SK-MEL-5 (cell line): Measurements from ENCODE around the gene CORO7. TPM values are rescaled to one million over a fixed set of nuclear protein-coding genes. Genes with fewer than 3 reads are reported as not detected.
A peak's percentile ranks its signal among the peaks of the same experiment; 100 is the strongest.

Experiments
- DNase-seq: peaks from one replicate; pipeline ENCODE4 v3.0.0-alpha.2; 2016; ENCODE audit warnings: low read depth, low spot score
- in situ Hi-C: cut with HindIII; loops from 2 replicates; pipeline ENCODE4 v1.10.0; 2016; ENCODE audit warnings: low sequenced_read_pairs, high pct_unique_total_duplicates, low pct_unique_long_range_greater_than_20kb
- total RNA-seq: library from RNA; depleted of rRNA; stranded (reverse); fragments of >200 nt; shearing (Covaris generic); gene quantifications from 2 replicates; pipeline ENCODE4 v1.2.3, GENCODE V29; 2014

The CORO7 gene
- total RNA-seq, 1 experiment from 2014 or later = 17.4 TPM

DNA sequence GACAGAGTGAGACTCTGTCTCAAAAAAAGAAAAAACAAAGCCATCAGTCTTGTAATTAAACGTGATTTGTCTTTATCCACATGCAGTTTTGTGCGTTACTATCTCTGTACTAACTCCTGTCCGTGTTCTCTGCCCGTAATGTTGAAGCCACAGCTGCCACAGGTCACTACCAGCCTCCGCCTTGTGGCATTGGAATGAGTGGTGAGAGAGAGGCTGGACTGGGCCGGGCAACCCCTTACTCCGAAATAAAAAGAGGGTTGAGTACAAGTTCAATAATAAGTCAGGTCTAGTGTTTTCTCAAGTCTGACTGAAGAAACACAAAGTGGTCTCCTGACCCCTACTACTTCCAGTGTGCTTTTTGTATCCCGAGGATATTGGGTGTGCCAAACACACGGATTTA is 14.6 kb upstream of the CORO7 start:
- in situ Hi-C loops = no loop called here
- no peak for DNase-seq

DNA sequence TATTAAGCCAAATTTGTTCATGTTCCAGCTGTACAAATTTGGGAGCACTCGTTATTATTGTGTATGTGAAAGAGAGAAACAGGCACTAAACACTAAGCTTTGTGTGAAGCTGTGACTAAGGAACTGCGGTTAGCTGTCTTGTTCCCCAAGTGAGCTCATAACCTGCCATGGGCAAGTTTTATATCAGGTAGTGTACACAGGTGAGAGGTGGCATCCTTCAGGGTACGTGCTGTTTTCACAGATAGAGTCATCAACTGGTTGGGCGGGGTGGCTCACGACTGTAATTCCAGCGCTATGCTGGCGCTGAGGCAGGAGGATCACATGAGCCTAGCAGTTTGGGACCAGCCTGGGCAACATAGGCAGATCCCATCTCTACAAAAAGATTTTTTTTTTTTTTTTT is 12.1 kb upstream of the CORO7 start:
- in situ Hi-C loops = no loop called here

DNA sequence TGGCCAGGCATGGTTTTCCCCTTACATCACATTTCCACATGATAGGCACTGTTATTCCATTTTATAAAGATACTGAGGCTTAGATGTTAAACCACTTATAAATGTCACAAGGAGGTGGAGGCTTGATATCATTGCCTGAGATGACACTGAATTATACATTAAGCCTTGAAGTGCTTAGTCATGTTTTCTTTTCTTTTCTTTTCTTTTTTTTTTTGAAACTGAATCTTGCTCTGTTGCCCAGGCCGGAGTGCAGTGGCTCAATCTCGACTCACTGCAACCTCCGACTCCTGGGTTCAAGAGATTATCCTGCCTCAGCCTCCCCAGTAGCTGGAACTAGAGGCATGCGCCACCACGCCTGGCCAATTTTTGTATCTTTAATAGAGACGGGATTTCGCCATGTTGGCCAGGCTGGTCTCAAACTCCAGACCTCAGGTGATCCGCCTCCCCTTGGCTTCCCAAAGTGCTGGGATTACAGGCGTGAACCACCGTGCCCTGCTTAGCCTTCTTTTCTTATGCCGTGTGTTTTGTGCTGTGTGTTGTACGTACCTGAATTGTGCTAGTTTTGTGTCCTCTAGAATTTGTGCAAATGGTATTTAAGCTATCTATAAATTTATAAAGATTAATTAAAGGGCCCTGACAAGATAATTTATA is 10.5 kb upstream of the CORO7 start:
- in situ Hi-C loops = no loop called here
- no peak for DNase-seq

More for the DNA sequence above, 12.1 kb upstream of the CORO7 start:
- no peak for DNase-seq

DNA sequence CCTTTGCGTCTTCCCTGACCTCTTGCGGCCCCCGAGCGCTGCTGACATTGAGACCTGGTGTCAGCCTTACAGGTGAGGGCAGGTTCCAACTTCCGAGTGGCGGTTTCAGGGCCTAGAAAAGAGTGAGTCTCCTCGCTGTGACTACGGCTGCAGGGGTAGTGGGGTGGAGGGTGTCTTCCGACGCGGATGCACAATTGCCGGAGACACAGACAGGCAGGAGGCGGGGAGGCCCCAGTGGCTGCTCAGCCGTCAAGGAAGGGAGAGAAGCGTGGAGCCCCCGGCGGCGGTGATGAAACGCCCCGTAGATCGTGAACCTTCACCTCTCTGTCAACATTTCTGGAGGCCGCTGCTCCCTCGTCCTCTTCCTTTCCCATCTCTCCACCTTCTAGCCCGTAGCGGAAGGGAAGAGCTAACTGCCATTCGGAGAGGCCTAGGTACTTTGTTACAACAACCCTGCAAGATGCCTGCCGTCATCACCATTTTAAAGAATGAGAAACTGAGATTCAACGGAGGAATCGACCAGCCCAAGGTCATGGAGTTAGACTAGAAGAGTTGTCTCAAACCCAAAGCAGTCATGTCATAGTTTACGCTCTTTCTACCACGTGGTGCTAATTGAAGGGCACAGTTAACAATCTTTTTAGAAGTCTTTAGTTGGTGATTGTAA is 9.8 kb upstream of the CORO7 start:
- DNase-seq = no peak
- in situ Hi-C loops = no loop called here

- DNase-seq = peak; percentile 92
- in situ Hi-C loops = no loop called here
These were observed 9.1 kb upstream of the CORO7 start, which contains the start of gene DNAJA3 for GRCh38 chr16:4425378-4426020. DNAJA3 (plus strand) TSS chr16:4425868; CDS start chr16:4425882, 14 bp downstream.

GRCh38 chr16:4420505-4421105 is 4.2 kb upstream of the CORO7 start:
- no peak for DNase-seq
- in situ Hi-C loops = no loop called here

DNA sequence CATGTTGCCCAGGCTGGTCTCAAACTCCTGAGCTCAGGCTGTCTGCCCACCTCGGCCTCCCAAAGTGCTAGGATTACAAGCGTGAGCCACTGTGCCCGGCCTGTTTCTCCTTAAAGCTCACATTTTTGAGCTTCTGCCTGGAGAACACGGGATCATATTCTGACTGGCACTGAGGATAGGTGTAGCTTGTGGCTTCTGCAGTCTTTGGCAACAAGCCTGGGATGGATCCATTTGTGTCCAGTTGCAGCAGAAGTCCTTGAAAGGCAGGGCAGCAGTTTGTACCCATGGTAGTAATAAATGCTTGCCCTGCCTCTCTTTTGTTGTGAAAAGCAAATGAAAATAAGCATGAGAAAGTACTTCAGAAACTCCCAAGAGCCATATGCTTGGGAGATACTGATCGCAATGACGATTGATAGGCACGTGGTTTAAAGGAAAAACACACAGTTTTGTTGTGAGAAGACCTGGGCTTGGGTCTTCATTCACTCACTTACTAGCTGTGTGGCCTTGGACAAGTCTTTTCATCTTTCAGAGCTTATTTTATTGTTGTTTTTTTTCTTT is 3.1 kb upstream of the CORO7 start:
- in situ Hi-C loops = no loop called here
- DNase-seq = no peak

DNA sequence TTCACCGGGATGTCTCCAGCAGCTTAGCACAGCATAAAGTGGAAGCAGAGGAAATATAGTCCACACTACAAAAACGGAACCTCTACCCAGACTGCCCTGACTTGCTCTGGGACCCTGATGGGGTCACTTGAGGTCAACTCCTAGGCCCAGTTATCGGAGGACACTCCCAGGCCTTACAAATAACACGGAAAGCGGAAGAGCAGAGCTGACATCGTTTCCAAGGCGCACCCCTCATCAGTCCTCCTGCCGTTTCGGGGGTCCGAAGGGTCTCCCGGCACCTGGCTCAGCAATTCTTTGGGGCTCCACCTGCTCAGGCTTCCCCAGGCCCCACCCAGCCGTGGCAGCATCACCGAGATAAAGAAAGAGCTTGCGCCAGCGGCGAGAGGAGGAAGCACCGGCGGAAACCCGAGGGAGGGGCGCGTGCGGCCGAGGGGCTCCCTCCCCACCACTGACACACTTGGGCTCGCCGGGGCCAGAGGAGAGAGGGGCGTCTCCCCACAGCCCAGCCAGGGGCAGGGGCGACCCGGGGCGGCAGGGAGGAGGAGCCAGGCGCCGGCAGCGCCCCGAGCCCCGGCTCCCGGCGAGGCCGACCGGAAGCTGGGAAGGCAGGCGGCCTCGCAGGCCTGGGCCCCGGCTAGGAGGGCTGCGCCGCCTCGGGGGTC is 727 bp downstream of the CORO7 start:
- in situ Hi-C loops = no loop called here
- DNase-seq = no peak

- no peak for DNase-seq
- in situ Hi-C loops = no loop called here
These were observed 2.0 kb downstream of the CORO7 start for GRCh38 chr16:4414187-4414917.

DNA sequence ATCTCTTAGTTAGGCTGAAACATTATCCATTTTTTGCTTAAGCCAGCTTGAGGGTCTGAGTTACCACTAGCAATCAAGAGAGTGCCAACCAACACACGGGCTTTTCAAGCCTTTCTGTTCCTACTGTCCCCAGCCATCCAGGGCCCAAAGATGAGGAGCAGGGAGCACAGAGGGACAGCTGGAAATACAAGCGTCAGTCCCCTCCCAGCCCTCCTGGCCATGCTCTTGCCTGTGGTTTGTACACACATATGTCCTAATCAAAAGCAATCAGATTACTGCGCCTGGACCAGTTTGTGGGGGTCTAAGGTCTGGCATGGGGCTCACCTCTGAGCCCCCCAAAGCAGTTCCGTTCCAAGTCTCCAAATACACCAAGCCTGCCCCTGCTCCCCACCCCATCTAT is 3.5 kb downstream of the CORO7 start:
- in situ Hi-C loops = no loop called here
- DNase-seq = no peak

DNA sequence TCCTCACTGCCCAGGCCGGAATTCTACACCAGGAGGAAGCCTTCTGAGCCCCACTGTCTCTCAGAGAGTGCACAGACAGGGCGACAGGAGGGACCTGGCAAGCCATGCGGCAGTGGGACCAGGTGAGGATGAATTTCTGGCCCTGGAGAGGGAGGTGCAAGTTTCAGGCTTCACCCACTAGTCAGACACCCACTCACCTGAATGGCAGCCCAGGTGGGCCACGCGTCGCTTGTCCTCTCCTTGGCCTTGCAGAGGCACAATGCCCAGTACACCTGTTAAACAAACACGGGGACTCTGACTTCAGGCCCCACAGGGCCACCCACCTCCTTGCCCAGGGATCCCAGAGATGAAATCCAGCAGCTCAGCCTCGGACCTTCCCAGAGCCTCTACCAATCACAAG is 4.2 kb downstream of the CORO7 start:
- DNase-seq = no peak
- in situ Hi-C loops = no loop called here

DNA sequence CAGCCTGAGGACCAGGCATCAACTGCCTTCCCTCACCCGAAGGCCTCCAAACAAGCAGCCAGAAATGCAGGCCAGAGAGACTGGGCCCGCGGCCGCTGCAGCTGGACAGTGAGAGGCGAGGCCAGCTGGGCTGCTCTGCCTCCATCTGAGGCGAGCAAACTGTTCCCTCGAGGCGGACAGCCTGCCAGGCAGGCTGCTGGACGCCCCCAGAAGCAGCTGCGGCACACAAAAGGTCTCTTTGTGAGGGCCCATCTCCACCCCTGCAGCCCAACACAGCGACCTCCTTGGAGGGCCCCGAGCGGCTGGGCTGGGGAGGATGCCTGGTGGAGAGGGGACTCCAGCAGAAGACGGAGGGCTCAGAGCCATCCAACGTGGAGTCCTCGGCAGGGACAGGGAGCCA is 4.7 kb downstream of the CORO7 start:
- no peak for DNase-seq

DNA sequence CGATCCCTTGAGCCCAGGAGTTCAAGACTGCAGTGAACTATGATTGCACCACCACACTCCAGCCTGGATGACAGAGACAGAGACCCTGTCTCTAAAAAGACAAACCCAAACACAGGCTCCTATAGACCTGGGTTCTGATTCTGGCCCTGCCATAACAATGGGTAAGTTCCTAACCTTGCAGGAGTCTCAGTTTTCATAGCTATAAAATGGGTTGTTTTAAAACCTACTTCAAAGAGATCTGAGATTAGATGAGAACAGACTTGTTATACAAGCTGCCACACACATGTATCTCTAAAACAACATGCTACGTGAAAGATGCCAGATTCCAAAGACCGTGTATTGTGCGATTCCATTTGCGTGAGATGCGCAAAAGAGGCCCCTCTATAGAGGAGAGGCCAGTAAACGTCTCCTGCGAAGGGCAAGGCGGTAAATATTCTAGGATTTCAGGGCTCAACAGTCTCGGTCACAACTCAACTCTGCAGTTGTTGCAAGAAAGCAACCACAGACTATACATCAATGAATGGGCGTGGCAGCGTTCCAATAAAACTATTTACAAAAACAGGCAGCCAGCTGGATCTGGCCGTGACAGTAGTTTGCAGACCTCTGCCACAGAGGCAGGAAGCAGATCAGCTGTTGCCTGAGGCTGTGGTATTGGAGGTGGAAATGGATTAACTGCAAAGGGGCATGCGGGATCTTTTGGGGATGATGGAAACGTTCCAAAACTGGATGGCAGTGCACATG is 5.9 kb downstream of the CORO7 start:
- DNase-seq = peak; percentile 8
- in situ Hi-C loops = no loop called here

More for the DNA sequence above, 4.7 kb downstream of the CORO7 start:
- in situ Hi-C loops = no loop called here

GRCh38 chr16:4409081-4409932 is 7.1 kb downstream of the CORO7 start:
- in situ Hi-C loops = no loop called here
- DNase-seq = no peak

- in situ Hi-C loops = no loop called here
- no peak for DNase-seq
These were observed 8.1 kb downstream of the CORO7 start for GRCh38 chr16:4408323-4408690.
